ENCODE data around the gene ATP8B3.

- TF ChIP-seq CTCF (optimal IDR thresholded peaks at IDR 0.05 in 1 of 3, IDR thresholded peaks at IDR 0.05 in 1 of 3, conservative IDR thresholded peaks at IDR 0.05 in 1 of 3; ENCODE audit: extremely low read depth in 1 of 3, insufficient read depth in 2 of 3, low read length in 3 of 3) (no peak), EZH2 (IDR thresholded peaks at IDR 0.05; ENCODE audit: low read length) (no peak)
Observed at GRCh38 chr19:1817553-1818179, 5.6 kb upstream of the ATP8B3 start.
